SK-N-SH (cell line): ENCODE results near the gene FRS2. TPM values are rescaled to one million over a fixed set of nuclear protein-coding genes. Genes with fewer than 3 reads are reported as not detected.
A peak's percentile ranks its signal among the peaks of the same experiment; 100 is the strongest.

Source experiments
- CTCF ChIA-PET: fragments of 300-600, 350-600 bp; formaldehyde crosslinking; extraction: SDS; loops from one replicate; lab custom pipeline; 2021; lab: Yijun Ruan, JAX
- POLR2A ChIA-PET: fragments of 350-600 bp; sonication (Branson Sonifier 250); formaldehyde crosslinking; extraction: SDS; loops from one replicate; lab custom pipeline; 2020; ENCODE audit warnings: antibody characterized with exemption, inconsistent platforms; lab: Yijun Ruan, JAX
- DNase-seq: peaks from one replicate; pipeline ENCODE4 v3.0.0; 2012
- H2AFZ ChIP-seq: fragments of 200-600 bp; sonication (generic); 2 replicates; pipeline ENCODE4 v1.8.1; 2016; ENCODE audit warnings: antibody characterized with exemption, mild to moderate bottlenecking, low read depth
- H3F3A ChIP-seq: fragments of 200-600 bp; sonication (generic); replicated peaks from 2 replicates; pipeline ENCODE3; 2016; ENCODE audit warnings: antibody characterized with exemption, mild to moderate bottlenecking; ENCODE audit not compliant: insufficient read depth
- H3K27ac ChIP-seq, 2 experiments: fragments of 200-500 bp in 1 of 2; fragments of 200-600 bp in 1 of 2; sonication (Bioruptor generic) in 1 of 2; sonication (generic), shearing (Covaris generic) in 1 of 2; 2 replicates each; pipeline versions ENCODE4 v1.5.1 to v1.6.1; 2014 to 2016; ENCODE audit warnings: low read depth in 2 of 2, inconsistent platforms in 1 of 2, low read length in 1 of 2, mild to moderate bottlenecking in 1 of 2, mixed read lengths in 1 of 2
- H3K27me3 ChIP-seq: fragments of 200-600 bp; sonication (generic), shearing (Covaris generic); 2 replicates; pipeline ENCODE4 v1.6.1; 2016; ENCODE audit warnings: mixed run types; ENCODE audit not compliant: insufficient read depth
- H3K36me3 ChIP-seq, 2 experiments: fragments of 200-500 bp in 1 of 2; fragments of 200-600 bp in 1 of 2; sonication (Bioruptor generic) in 1 of 2; sonication (generic) in 1 of 2; replicated peaks in 1 of 2; 2 replicates each; pipeline versions ENCODE3 to v1.5.1; 2014 to 2016; ENCODE audit warnings: low read length in 1 of 2, mild to moderate bottlenecking in 1 of 2; ENCODE audit not compliant: insufficient read depth in 2 of 2, control insufficient read depth in 1 of 2
- H3K4me1 ChIP-seq, 2 experiments: fragments of 200-500 bp in 1 of 2; fragments of 200-600 bp in 1 of 2; sonication (Bioruptor generic) in 1 of 2; sonication (generic), shearing (Covaris generic) in 1 of 2; 2 replicates each; pipeline versions ENCODE4 v1.5.1 to v1.6.1; 2014 to 2016; ENCODE audit warnings: low read depth in 1 of 2, low read length in 1 of 2, mixed run types in 1 of 2; ENCODE audit not compliant: insufficient read depth in 2 of 2, control insufficient read depth in 1 of 2
- H3K4me2 ChIP-seq: fragments of 200-600 bp; sonication (generic), shearing (Covaris generic); 2 replicates; pipeline ENCODE4 v1.6.1; 2017; ENCODE audit warnings: mixed run types
- H3K4me3 ChIP-seq, 2 experiments: fragments of 200-500 bp in 1 of 2; fragments of 200-600 bp in 1 of 2; sonication (Bioruptor generic) in 1 of 2; sonication (generic), shearing (Covaris generic) in 1 of 2; 2 replicates each; pipeline versions ENCODE4 v1.5.1 to v1.8.1; 2014 to 2016; ENCODE audit warnings: low read depth in 2 of 2, inconsistent platforms in 1 of 2, low read length in 1 of 2, mild to moderate bottlenecking in 1 of 2, mixed read lengths in 1 of 2, moderate library complexity in 1 of 2
- H3K79me2 ChIP-seq: fragments of 200-600 bp; sonication (generic); 2 replicates; pipeline ENCODE4 v1.8.1; 2017; ENCODE audit warnings: mild to moderate bottlenecking; ENCODE audit not compliant: insufficient read depth
- H3K9ac ChIP-seq: fragments of 200-600 bp; sonication (generic); 2 replicates; pipeline ENCODE4 v1.6.1; 2017; ENCODE audit warnings: mixed run types
- H3K9me2 ChIP-seq: fragments of 200-600 bp; sonication (generic); 2 replicates; pipeline ENCODE4 v1.6.1; 2017; ENCODE audit warnings: mixed run types
- H3K9me3 ChIP-seq: fragments of 200-600 bp; sonication (generic); 2 replicates; pipeline ENCODE4 v1.6.1; 2017; ENCODE audit warnings: mixed run types, mild to moderate bottlenecking, moderate library complexity
- H4K20me1 ChIP-seq: fragments of 200-600 bp; sonication (generic); 2 replicates; pipeline ENCODE4 v1.6.1; 2017; ENCODE audit warnings: mild to moderate bottlenecking, mixed run types; ENCODE audit not compliant: insufficient read depth
- CHD2 ChIP-seq: fragments of 150-350 bp; IDR thresholded peaks from 2 replicates; pipeline ENCODE4 v1.6.1; 2018; ENCODE audit warnings: low read length; ENCODE audit not compliant: partially characterized antibody
- ELF1 ChIP-seq: IDR thresholded peaks from 2 replicates; pipeline ENCODE4 v1.4.0; 2012
- EZH2phosphoT487 ChIP-seq: fragments of 200-600 bp; sonication (generic); IDR thresholded peaks from 2 replicates; pipeline ENCODE4 v1.6.1; 2017; ENCODE audit warnings: low read depth, mixed run types, mild to moderate bottlenecking, antibody characterized with exemption, moderate library complexity, borderline replicate concordance
- FOSL2 ChIP-seq: IDR thresholded peaks from 2 replicates; pipeline ENCODE4 v1.4.0; 2012; ENCODE audit warnings: low read depth, mild to moderate bottlenecking, moderate library complexity, borderline replicate concordance
- GABPA ChIP-seq: IDR thresholded peaks from 2 replicates; pipeline ENCODE4 v1.4.0; 2012; ENCODE audit warnings: low read depth, mild to moderate bottlenecking
- GATA2 ChIP-seq: sonication (generic); formaldehyde crosslinking; IDR thresholded peaks from 2 replicates; pipeline ENCODE4 v1.5.0; 2020; ENCODE audit warnings: mild to moderate bottlenecking, missing genetic modification reagents
- NFIC ChIP-seq: IDR thresholded peaks from 2 replicates; pipeline ENCODE4 v1.4.0; 2012; ENCODE audit warnings: borderline replicate concordance
- NRF1 ChIP-seq: IDR thresholded peaks from 2 replicates; pipeline ENCODE4 v1.6.1; 2012; ENCODE audit warnings: low read depth, mild to moderate bottlenecking, low read length
- POLR2AphosphoS5 ChIP-seq: IDR thresholded peaks from 2 replicates; pipeline ENCODE4 v1.6.1; 2012; ENCODE audit warnings: low read depth, low read length
- RAD21 ChIP-seq: IDR thresholded peaks from 2 replicates; pipeline ENCODE4 v1.6.1; 2012; ENCODE audit warnings: mild to moderate bottlenecking, low read length
- RCOR1 ChIP-seq: fragments of 150-350 bp; IDR thresholded peaks from 2 replicates; pipeline ENCODE4 v1.6.1; 2017; ENCODE audit warnings: antibody characterized with exemption, low read length
- SIN3A ChIP-seq: IDR thresholded peaks from 2 replicates; pipeline ENCODE4 v1.6.1; 2012; ENCODE audit warnings: low read depth, mild to moderate bottlenecking, low read length, moderate library complexity, borderline replicate concordance
- TAF1 ChIP-seq: IDR thresholded peaks from 2 replicates; pipeline ENCODE4 v1.6.1; 2012; ENCODE audit warnings: low read depth, mild to moderate bottlenecking, low read length, moderate library complexity, borderline replicate concordance
- TCF12 ChIP-seq: IDR thresholded peaks from 2 replicates; pipeline ENCODE4 v1.4.0; 2012
- TEAD4 ChIP-seq: IDR thresholded peaks from 2 replicates; pipeline ENCODE4 v1.4.0; 2012; ENCODE audit warnings: mild to moderate bottlenecking, borderline replicate concordance; ENCODE audit not compliant: insufficient read depth
- WGBS: methylation state at CpG from one replicate; pipeline ENCODE4 v1.1.6; 2017; ENCODE audit warnings: low lambda C conversion rate; 5-methylcytosine and 5-hydroxymethylcytosine counted together
- polyA plus RNA-seq, 3 experiments: library from polyadenylated mRNA; depleted of rRNA; stranded (reverse); fragments of >200 nt; gene quantifications; 2 replicates each; pipeline ENCODE4 v1.2.3, GENCODE V29; 2012
- TF ChIP-seq, protein P1 (sequence below): IDR thresholded peaks from 2 replicates; pipeline ENCODE4 v1.6.1; 2012; ENCODE audit warnings: mild to moderate bottlenecking, low read depth, low read length, moderate library complexity
- TF ChIP-seq, protein P2 (sequence below): fragments of 200-600 bp; sonication (generic); IDR thresholded peaks from 2 replicates; pipeline ENCODE4 v1.6.1; 2017; ENCODE audit warnings: antibody characterized with exemption, mild to moderate bottlenecking, moderate library complexity
- TF ChIP-seq, protein P3 (sequence below): IDR thresholded peaks from 2 replicates; pipeline ENCODE4; 2012
- TF ChIP-seq, protein P4 (sequence below): IDR thresholded peaks from 2 replicates; pipeline ENCODE4 v1.4.0; 2012; ENCODE audit warnings: low read depth, borderline replicate concordance
- TF ChIP-seq, protein P5 (sequence below): fragments of 150-350 bp; IDR thresholded peaks from 2 replicates; pipeline ENCODE4 v1.6.1; 2017; ENCODE audit warnings: antibody characterized with exemption, low read length, low read depth, borderline replicate concordance

Gene FRS2
- polyA plus RNA-seq, 1 of the 3 experiments (the other 2 are of a cell fraction): 7.1 TPM

DNA sequence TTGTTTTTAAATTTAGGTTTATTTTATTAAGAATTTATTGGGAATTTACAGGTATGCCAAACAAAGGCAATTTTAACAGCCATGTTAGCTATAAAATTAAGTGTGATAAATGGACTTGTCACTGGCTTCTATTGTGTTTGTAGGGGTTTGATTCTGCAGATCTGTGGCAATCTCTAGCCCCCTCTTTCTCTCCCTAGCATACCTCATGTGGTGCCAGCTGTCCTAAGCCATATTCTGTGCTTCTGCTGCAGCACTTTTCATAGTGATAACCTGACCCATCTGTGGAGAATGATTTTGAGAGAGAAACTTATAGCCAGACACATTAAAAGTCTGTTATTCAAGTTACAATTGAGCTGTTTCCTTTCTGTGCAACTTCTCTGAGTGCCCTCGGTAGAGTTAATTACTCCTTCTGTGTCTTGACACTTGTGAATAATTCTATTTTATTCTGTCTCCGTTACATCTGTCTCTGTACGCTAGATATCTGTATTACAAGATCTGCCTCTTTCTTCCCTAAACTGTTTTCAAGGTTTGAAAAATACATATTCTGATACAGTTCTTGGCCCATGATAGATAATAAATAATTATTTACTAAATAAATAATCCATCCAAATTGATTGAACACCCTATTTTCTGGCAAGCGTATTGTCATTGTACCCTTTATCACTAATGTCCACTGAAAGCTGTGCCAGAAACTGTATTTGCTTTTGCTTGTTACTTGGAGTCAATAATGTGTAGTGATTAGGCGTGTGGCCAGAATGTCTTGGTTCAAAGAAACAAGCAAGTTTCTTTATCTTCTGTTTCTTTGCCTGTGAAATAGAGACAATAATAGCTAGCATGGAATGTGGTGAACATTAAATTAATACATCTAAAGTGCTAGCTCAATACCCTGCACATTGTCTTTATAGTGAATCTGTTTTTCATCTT lies 40.0 kb downstream of the FRS2 start:
- H3K9me3 ChIP-seq: no peaks in the 10 kb centered on the region
- H3K4me1 ChIP-seq: peaks cover 36 to 40% of the 10 kb centered on the region in 2 experiments
- WGBS: 82% methylated on average over 5 of the region's 5 CpGs

DNA sequence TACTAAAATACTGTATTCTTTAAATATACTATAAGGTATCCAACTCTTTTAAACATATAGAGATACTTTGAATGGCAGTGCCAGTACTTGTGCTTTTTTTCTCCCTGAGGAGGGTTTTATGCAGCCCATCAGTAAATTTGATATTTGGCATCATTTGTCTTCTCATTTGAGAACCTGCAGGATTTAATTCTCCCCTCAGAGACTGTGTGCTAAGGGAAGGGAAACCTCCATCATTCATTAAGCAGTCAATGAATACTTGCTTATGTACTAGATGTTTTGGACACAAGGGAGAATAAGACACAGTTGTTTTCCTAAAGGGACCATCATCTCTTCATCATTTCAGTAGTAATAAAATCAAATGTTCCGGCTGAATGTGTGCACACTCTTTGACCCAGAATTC lies 40.8 kb downstream of the FRS2 start:
- Histone ChIP-seq H4K20me1 (peaks cover 39% of the 10 kb centered on the region), H3K27me3 (no peaks in the 10 kb centered on the region), H3K9me2 (no peaks in the 10 kb centered on the region), H3K27ac (peak overlapping the region; percentile 72 to 91; a peak in 2 of 4 replicates), H3K36me3 (peaks cover 3 to 5% of the 10 kb centered on the region in 2 experiments), H3K4me2 (no peak overlapping the region), H3K79me2 (peaks cover 97% of the 10 kb centered on the region), H3F3A (peaks cover 40% of the 10 kb centered on the region), H3K9me3 (no peaks in the 10 kb centered on the region), H2AFZ (no peak overlapping the region), H3K9ac (no peak overlapping the region), H3K4me1 (peaks cover 36 to 43% of the 10 kb centered on the region in 2 experiments), H3K4me3 (no peak overlapping the region)
- DNase-seq: no peak
- CTCF ChIA-PET: interaction anchor here (1.1 kb wide), 1 partner anchor 15 kb away, joined by 3 read pairs; no protein-coding TSS in a partner anchor
- 96% methylated on average over 1 of the region's 1 CpG for WGBS
- POLR2A ChIA-PET: no interaction called here
- TF ChIP-seq NRF1 (no peak), POLR2AphosphoS5 (no peak), NFIC (no peak), TCF12 (no peak), ELF1 (no peak), TAF1 (no peak), RCOR1 (no peak), RAD21 (no peak), GATA2 (CRISPR knock-in tag) (no peak), FOSL2 (no peak)
- TF ChIP-seq, protein P1, sequence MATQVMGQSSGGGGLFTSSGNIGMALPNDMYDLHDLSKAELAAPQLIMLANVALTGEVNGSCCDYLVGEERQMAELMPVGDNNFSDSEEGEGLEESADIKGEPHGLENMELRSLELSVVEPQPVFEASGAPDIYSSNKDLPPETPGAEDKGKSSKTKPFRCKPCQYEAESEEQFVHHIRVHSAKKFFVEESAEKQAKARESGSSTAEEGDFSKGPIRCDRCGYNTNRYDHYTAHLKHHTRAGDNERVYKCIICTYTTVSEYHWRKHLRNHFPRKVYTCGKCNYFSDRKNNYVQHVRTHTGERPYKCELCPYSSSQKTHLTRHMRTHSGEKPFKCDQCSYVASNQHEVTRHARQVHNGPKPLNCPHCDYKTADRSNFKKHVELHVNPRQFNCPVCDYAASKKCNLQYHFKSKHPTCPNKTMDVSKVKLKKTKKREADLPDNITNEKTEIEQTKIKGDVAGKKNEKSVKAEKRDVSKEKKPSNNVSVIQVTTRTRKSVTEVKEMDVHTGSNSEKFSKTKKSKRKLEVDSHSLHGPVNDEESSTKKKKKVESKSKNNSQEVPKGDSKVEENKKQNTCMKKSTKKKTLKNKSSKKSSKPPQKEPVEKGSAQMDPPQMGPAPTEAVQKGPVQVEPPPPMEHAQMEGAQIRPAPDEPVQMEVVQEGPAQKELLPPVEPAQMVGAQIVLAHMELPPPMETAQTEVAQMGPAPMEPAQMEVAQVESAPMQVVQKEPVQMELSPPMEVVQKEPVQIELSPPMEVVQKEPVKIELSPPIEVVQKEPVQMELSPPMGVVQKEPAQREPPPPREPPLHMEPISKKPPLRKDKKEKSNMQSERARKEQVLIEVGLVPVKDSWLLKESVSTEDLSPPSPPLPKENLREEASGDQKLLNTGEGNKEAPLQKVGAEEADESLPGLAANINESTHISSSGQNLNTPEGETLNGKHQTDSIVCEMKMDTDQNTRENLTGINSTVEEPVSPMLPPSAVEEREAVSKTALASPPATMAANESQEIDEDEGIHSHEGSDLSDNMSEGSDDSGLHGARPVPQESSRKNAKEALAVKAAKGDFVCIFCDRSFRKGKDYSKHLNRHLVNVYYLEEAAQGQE: no peak
- TF ChIP-seq, protein P2, sequence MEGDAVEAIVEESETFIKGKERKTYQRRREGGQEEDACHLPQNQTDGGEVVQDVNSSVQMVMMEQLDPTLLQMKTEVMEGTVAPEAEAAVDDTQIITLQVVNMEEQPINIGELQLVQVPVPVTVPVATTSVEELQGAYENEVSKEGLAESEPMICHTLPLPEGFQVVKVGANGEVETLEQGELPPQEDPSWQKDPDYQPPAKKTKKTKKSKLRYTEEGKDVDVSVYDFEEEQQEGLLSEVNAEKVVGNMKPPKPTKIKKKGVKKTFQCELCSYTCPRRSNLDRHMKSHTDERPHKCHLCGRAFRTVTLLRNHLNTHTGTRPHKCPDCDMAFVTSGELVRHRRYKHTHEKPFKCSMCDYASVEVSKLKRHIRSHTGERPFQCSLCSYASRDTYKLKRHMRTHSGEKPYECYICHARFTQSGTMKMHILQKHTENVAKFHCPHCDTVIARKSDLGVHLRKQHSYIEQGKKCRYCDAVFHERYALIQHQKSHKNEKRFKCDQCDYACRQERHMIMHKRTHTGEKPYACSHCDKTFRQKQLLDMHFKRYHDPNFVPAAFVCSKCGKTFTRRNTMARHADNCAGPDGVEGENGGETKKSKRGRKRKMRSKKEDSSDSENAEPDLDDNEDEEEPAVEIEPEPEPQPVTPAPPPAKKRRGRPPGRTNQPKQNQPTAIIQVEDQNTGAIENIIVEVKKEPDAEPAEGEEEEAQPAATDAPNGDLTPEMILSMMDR: no peak
- TF ChIP-seq, protein P3, sequence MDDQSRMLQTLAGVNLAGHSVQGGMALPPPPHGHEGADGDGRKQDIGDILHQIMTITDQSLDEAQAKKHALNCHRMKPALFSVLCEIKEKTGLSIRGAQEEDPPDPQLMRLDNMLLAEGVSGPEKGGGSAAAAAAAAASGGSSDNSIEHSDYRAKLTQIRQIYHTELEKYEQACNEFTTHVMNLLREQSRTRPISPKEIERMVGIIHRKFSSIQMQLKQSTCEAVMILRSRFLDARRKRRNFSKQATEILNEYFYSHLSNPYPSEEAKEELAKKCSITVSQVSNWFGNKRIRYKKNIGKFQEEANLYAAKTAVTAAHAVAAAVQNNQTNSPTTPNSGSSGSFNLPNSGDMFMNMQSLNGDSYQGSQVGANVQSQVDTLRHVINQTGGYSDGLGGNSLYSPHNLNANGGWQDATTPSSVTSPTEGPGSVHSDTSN: no peak
- TF ChIP-seq, protein P4, sequence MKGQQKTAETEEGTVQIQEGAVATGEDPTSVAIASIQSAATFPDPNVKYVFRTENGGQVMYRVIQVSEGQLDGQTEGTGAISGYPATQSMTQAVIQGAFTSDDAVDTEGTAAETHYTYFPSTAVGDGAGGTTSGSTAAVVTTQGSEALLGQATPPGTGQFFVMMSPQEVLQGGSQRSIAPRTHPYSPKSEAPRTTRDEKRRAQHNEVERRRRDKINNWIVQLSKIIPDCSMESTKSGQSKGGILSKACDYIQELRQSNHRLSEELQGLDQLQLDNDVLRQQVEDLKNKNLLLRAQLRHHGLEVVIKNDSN: no peak
- TF ChIP-seq, protein P5, sequence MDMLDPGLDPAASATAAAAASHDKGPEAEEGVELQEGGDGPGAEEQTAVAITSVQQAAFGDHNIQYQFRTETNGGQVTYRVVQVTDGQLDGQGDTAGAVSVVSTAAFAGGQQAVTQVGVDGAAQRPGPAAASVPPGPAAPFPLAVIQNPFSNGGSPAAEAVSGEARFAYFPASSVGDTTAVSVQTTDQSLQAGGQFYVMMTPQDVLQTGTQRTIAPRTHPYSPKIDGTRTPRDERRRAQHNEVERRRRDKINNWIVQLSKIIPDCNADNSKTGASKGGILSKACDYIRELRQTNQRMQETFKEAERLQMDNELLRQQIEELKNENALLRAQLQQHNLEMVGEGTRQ: no peak

More for the DNA sequence above, 40.0 kb downstream of the FRS2 start:
- ChIA-PET CTCF (interaction anchor here (1.1 kb wide), 1 partner anchor 59 kb away, joined by 3 read pairs; no protein-coding TSS in a partner anchor), POLR2A (interaction anchor here (0.9 kb wide), 1 partner anchor 40 kb away, joined by 3 read pairs; the partner anchor contains the start of gene FRS2)
- Histone ChIP-seq H3K27me3 (no peaks in the 10 kb centered on the region), H3K27ac (peak overlapping the region; percentile 72 to 91), H3K4me2 (peak overlapping the region; percentile 62; the same call in 1 of the 2 replicates), H3K36me3 (peaks cover 3 to 5% of the 10 kb centered on the region in 2 experiments), H3K9ac (no peak overlapping the region), H3F3A (peaks cover 40% of the 10 kb centered on the region), H3K4me3 (no peak overlapping the region; a peak in 2 of 4 replicates), H2AFZ (no peak overlapping the region), H4K20me1 (peaks cover 39% of the 10 kb centered on the region), H3K9me2 (no peaks in the 10 kb centered on the region), H3K79me2 (peaks cover 98% of the 10 kb centered on the region)
- TF ChIP-seq ELF1 (no peak), TEAD4 (no peak), GABPA (no peak), NFIC (no peak), EZH2phosphoT487 (no peak), CHD2 (no peak), SIN3A (no peak)
- peak; percentile 33 for DNase-seq
